Measurements from ENCODE around the gene THSD1. TPM values are rescaled to one million over a fixed set of nuclear protein-coding genes. Genes with fewer than 3 reads are reported as not detected.

Gene THSD1
- total RNA-seq, 4 donors from 2014 or later = 0.64 to 7.3 (median 4.8) TPM

DNA sequence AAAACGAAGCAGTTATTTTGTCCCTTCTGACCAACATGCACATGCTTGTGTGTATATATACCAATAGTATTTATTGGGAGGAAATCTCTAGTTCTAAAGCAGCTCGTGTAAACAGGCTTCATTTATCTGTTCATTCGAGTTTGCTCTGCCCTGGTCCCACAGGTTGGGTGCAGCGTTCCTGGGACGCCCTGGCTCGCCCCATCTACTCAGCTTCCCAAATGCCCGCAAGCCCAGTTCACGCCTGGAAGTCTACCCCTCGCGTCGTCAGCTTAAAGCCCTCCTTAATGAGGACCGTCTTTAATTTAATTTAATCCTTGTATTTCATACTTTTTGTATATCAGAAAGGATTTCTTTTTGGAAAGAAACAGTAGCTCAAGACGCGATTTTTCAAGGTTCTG, 604 bp downstream of the THSD1 start:
- Histone ChIP-seq H3K9me3 (no peaks in the 10 kb centered on the region), H3K27me3 (peaks cover 0 to 6% (median 0%) of the 10 kb centered on the region in 4 donors), H3K36me3 (peaks cover 0 to 10% (median 0%) of the 10 kb centered on the region in 3 donors), H3K4me1 (peaks cover 3 to 24% (median 12%) of the 10 kb centered on the region in 3 donors), H3K27ac (peak overlapping the region; percentile 57 to 77 (median 64)), H3K4me3 (peak overlapping the region; percentile 52 to 77 (median 56))
- DNase-seq = no peak
- 5 to 6% methylated on average over 5 to 14 of the region's 14 CpGs for WGBS, 2 donors
- intact Hi-C loops (cut with DNase I) = no loop called here
- TF ChIP-seq POLR2A (IDR thresholded peaks at IDR 0.05) = no peak
- TF ChIP-seq, protein P1, sequence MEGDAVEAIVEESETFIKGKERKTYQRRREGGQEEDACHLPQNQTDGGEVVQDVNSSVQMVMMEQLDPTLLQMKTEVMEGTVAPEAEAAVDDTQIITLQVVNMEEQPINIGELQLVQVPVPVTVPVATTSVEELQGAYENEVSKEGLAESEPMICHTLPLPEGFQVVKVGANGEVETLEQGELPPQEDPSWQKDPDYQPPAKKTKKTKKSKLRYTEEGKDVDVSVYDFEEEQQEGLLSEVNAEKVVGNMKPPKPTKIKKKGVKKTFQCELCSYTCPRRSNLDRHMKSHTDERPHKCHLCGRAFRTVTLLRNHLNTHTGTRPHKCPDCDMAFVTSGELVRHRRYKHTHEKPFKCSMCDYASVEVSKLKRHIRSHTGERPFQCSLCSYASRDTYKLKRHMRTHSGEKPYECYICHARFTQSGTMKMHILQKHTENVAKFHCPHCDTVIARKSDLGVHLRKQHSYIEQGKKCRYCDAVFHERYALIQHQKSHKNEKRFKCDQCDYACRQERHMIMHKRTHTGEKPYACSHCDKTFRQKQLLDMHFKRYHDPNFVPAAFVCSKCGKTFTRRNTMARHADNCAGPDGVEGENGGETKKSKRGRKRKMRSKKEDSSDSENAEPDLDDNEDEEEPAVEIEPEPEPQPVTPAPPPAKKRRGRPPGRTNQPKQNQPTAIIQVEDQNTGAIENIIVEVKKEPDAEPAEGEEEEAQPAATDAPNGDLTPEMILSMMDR (IDR thresholded peaks at IDR 0.05) = no peak

DNA sequence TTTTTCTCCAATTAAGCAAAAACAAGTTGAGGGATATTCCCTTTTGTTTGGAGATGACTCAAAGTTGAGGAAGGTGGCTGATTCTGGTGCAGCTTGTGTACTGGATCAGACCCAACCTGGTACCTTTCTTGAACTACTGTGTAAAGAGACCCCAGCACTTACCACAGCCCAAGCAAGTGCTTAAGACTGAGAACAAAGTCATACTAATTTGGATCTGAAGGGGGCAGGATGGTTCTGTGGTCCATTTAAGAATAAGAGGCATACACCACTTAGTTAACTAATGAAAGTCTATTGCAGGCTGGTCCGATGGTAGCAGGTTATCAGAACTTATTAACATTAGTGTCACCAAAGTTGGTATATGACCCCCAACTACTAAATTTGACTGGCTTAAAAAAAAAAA, 6.3 kb downstream of the THSD1 start:
- Histone ChIP-seq H3K27me3 (no peaks in the 10 kb centered on the region), H3K4me3 (no peak overlapping the region), H3K9me3 (no peaks in the 10 kb centered on the region), H3K36me3 (no peaks in the 10 kb centered on the region), H3K4me1 (peaks cover 0 to 18% (median 3%) of the 10 kb centered on the region in 3 donors), H3K27ac (no peak overlapping the region)
- intact Hi-C loops (cut with DNase I) = no loop called here
- no peak for TF ChIP-seq POLR2A (IDR thresholded peaks at IDR 0.05)
- TF ChIP-seq, protein P1 (IDR thresholded peaks at IDR 0.05) = peak in 2 of 6 experiments; percentile 20 to 38
- no peak for DNase-seq
- WGBS, 2 donors = 33 to 75% methylated on average over 1 of the region's 1 CpG

DNA sequence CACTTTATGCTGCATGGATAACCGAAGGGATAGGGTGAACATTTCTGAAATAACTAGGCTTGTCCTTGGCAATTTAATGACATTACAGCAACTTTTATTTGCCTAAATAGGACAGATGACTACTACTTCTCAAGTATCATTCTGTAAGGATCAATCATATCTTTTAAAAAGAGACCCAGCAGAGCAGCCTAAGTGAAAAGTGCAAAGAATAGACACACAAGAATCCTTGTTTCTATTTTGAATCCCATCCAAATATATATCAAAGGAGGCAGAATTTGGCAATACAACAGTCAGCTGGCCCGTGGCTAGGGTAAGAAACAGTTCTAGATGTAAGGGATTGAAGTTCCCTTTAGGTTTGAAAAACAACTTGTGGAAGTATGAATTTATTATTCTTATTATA, 6.9 kb downstream of the THSD1 start:
- Histone ChIP-seq H3K9me3 (no peaks in the 10 kb centered on the region), H3K27ac (no peak overlapping the region), H3K4me1 (peaks cover 0 to 15% (median 2%) of the 10 kb centered on the region in 3 donors), H3K36me3 (no peaks in the 10 kb centered on the region), H3K4me3 (no peak overlapping the region), H3K27me3 (no peaks in the 10 kb centered on the region)
- intact Hi-C loops (cut with DNase I) = no loop called here
- TF ChIP-seq, protein P1 (IDR thresholded peaks at IDR 0.05) = no peak
- TF ChIP-seq POLR2A (IDR thresholded peaks at IDR 0.05) = no peak
- no peak for DNase-seq
- 36 to 42% methylated on average over 2 of the region's 2 CpGs for WGBS, 2 donors

DNA sequence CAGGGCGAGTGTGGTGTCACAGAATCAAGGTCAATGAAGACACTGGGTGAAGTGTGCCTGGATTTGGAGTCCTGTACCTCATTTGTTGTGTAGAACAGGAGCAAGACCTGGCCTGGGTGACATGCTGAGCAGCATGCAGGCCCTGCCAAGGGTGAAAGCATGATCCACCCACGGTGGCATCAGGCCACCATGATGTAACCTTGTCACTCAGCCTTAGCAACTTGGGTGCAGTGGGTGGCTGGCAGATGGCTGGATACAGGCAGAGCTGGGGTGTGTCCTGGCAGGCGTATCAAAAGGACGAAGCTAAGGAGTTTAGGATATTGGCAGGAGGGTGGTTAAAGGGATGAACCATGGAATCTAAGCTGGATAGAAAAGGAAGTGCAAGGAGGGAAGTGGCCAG, 10.3 kb downstream of the THSD1 start:
- DNase-seq = no peak
- TF ChIP-seq, protein P1 (IDR thresholded peaks at IDR 0.05) = no peak
- no peak for TF ChIP-seq POLR2A (IDR thresholded peaks at IDR 0.05)
- WGBS, 2 donors = 59 to 63% methylated on average over 4 of the region's 4 CpGs
- no peak overlapping the region for H3K4me3 ChIP-seq
- no peaks in the 10 kb centered on the region for H3K9me3 ChIP-seq
- no peaks in the 10 kb centered on the region for H3K36me3 ChIP-seq
- no peaks in the 10 kb centered on the region for H3K27me3 ChIP-seq
- peaks cover 0 to 22% (median 0%) of the 10 kb centered on the region in 3 donors for H3K4me1 ChIP-seq
- intact Hi-C loops (cut with DNase I) = no loop called here
- no peak overlapping the region for H3K27ac ChIP-seq

DNA sequence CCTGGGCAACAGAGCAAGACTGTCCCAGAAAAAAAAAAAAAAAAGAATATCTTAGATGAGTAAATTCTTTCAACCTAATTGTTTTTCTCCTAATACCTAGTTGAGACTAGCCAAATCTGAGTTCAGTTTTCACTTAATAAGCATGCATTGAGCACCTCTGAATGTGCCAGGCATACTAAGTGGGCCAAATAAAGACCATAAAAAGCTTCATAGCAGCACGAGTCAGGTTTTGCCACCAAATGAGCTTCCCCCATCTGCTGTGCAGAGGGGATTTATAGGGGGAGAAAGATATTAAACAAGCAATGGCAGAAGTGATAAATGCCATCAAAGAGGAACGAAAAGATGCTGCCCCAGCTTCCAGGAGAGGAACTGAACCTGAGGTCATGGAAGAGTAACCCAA, 11.4 kb downstream of the THSD1 start:
- Histone ChIP-seq H3K27ac (no peak overlapping the region), H3K27me3 (no peaks in the 10 kb centered on the region), H3K36me3 (no peaks in the 10 kb centered on the region), H3K4me1 (peaks cover 0 to 22% (median 0%) of the 10 kb centered on the region in 3 donors), H3K9me3 (no peaks in the 10 kb centered on the region), H3K4me3 (no peak overlapping the region)
- TF ChIP-seq, protein P1 (IDR thresholded peaks at IDR 0.05) = no peak
- no peak for TF ChIP-seq POLR2A (IDR thresholded peaks at IDR 0.05)
- no peak for DNase-seq
- intact Hi-C loops (cut with DNase I) = no loop called here
- 61 to 88% methylated on average over 2 of the region's 2 CpGs for WGBS, 2 donors

Data from esophagus squamous epithelium (tissue), 5 donors.